Activated naive CD8-positive, alpha-beta T cell treated with anti-CD3 and anti-CD28 coated beads for 36 hours (primary cell): Measurements from ENCODE around the gene RMDN3. TPM values are rescaled to one million over a fixed set of nuclear protein-coding genes. Genes with fewer than 3 reads are reported as not detected.
A peak's percentile ranks its signal among the peaks of the same experiment; 100 is the strongest.

Experiments used
- DNase-seq: peaks from one replicate; pipeline ENCODE4 v3.0.0; 2021
- H3K27ac Mint-ChIP-seq: one replicate; pipeline ENCODE4 v1.8.0; 2022; ENCODE audit warnings: mild to moderate bottlenecking, moderate library complexity, mixed read lengths
- H3K27me3 Mint-ChIP-seq: one replicate; pipeline ENCODE4 v1.8.0; 2022; ENCODE audit warnings: mild to moderate bottlenecking, mixed read lengths
- H3K36me3 Mint-ChIP-seq: one replicate; pipeline ENCODE4 v1.8.0; 2021; ENCODE audit warnings: mild to moderate bottlenecking, mixed read lengths
- H3K4me1 Mint-ChIP-seq: one replicate; pipeline ENCODE4 v1.8.0; 2021; ENCODE audit warnings: mixed read lengths
- H3K4me3 Mint-ChIP-seq: one replicate; pipeline ENCODE4 v1.8.0; 2022; ENCODE audit warnings: mild to moderate bottlenecking, moderate library complexity, mixed read lengths
- H3K9me3 Mint-ChIP-seq: one replicate; pipeline ENCODE4 v1.8.0; 2022; ENCODE audit warnings: mixed read lengths
- total RNA-seq, 2 experiments: library from RNA; stranded (reverse); gene quantifications; one replicate each; pipeline ENCODE4 v1.2.3, GENCODE V29; 2021

RMDN3 gene
- total RNA-seq, 2 experiments from 2014 or later, result 32.0 to 32.4 TPM

GRCh38 chr15:40766906-40767837, 12.1 kb upstream of the RMDN3 start:
- peaks cover 55% of the 10 kb centered on the region for H3K4me1 Mint-ChIP-seq
- peaks cover 5% of the 10 kb centered on the region for H3K36me3 Mint-ChIP-seq
- H3K27ac Mint-ChIP-seq, result no peak overlapping the region
- H3K4me3 Mint-ChIP-seq, result no peak overlapping the region
- no peak for DNase-seq
- H3K27me3 Mint-ChIP-seq, result no peaks in the 10 kb centered on the region
- no peaks in the 10 kb centered on the region for H3K9me3 Mint-ChIP-seq

GRCh38 chr15:40766194-40766815, 11.3 kb upstream of the RMDN3 start:
- no peaks in the 10 kb centered on the region for H3K27me3 Mint-ChIP-seq
- no peaks in the 10 kb centered on the region for H3K9me3 Mint-ChIP-seq
- peak overlapping the region; percentile 38 for H3K27ac Mint-ChIP-seq
- peaks cover 5% of the 10 kb centered on the region for H3K36me3 Mint-ChIP-seq
- H3K4me3 Mint-ChIP-seq, result peak overlapping the region; percentile 18
- peaks cover 55% of the 10 kb centered on the region for H3K4me1 Mint-ChIP-seq
- no peak for DNase-seq

GRCh38 chr15:40764629-40765103, 9.6 kb upstream of the RMDN3 start:
- Mint-ChIP-seq H3K4me1 (peaks cover 45% of the 10 kb centered on the region), H3K27ac (peak overlapping the region; percentile 56), H3K27me3 (no peaks in the 10 kb centered on the region), H3K9me3 (no peaks in the 10 kb centered on the region), H3K4me3 (peak overlapping the region; percentile 72), H3K36me3 (peaks cover 5% of the 10 kb centered on the region)
- DNase-seq, result no peak

- DNase-seq, result peak; percentile 80
- no peaks in the 10 kb centered on the region for H3K27me3 Mint-ChIP-seq
- H3K4me3 Mint-ChIP-seq, result peak within 1 kb of the TSS; percentile 72
- peaks cover 5% of the 10 kb centered on the region for H3K36me3 Mint-ChIP-seq
- H3K9me3 Mint-ChIP-seq, result no peaks in the 10 kb centered on the region
- peaks cover 39% of the 10 kb centered on the region for H3K4me1 Mint-ChIP-seq
- H3K27ac Mint-ChIP-seq, result peak within 1 kb of the TSS; percentile 75
Observed at GRCh38 chr15:40763801-40764628, 9.0 kb upstream of the RMDN3 start, which contains the start of gene GCHFR. TSS of gene GCHFR (plus strand) at chr15:40764068. CDS start at chr15:40764181, 113 bp downstream.

GRCh38 chr15:40762919-40763800, 8.1 kb upstream of the RMDN3 start:
- Mint-ChIP-seq H3K27ac (peak overlapping the region; percentile 75), H3K27me3 (no peaks in the 10 kb centered on the region), H3K4me1 (peaks cover 32% of the 10 kb centered on the region), H3K4me3 (peak overlapping the region; percentile 72), H3K36me3 (peaks cover 5% of the 10 kb centered on the region), H3K9me3 (no peaks in the 10 kb centered on the region)
- peak; percentile 61 for DNase-seq

GRCh38 chr15:40759961-40760360, 4.9 kb upstream of the RMDN3 start:
- peaks cover 23% of the 10 kb centered on the region for H3K4me1 Mint-ChIP-seq
- no peak for DNase-seq
- no peak overlapping the region for H3K27ac Mint-ChIP-seq
- H3K27me3 Mint-ChIP-seq, result no peaks in the 10 kb centered on the region
- H3K36me3 Mint-ChIP-seq, result peaks cover under 1% of the 10 kb centered on the region
- no peak overlapping the region for H3K4me3 Mint-ChIP-seq
- no peaks in the 10 kb centered on the region for H3K9me3 Mint-ChIP-seq

- H3K36me3 Mint-ChIP-seq, result peaks cover 12% of the 10 kb centered on the region
- H3K27me3 Mint-ChIP-seq, result no peaks in the 10 kb centered on the region
- no peak overlapping the region for H3K4me3 Mint-ChIP-seq
- H3K4me1 Mint-ChIP-seq, result peaks cover 26% of the 10 kb centered on the region
- DNase-seq, result no peak
- no peaks in the 10 kb centered on the region for H3K9me3 Mint-ChIP-seq
- no peak overlapping the region for H3K27ac Mint-ChIP-seq
Observed at GRCh38 chr15:40756938-40757337, 1.9 kb upstream of the RMDN3 start.

- Mint-ChIP-seq H3K27me3 (no peaks in the 10 kb centered on the region), H3K27ac (peak overlapping the region; percentile 98), H3K4me3 (peak overlapping the region; percentile 91), H3K36me3 (peaks cover 15% of the 10 kb centered on the region), H3K9me3 (no peaks in the 10 kb centered on the region), H3K4me1 (peaks cover 28% of the 10 kb centered on the region)
- DNase-seq, result no peak
Observed at GRCh38 chr15:40755812-40756208, 756 bp upstream of the RMDN3 start.

- no peaks in the 10 kb centered on the region for H3K27me3 Mint-ChIP-seq
- H3K27ac Mint-ChIP-seq, result peak overlapping the region; percentile 98
- H3K4me1 Mint-ChIP-seq, result peaks cover 28% of the 10 kb centered on the region
- peaks cover 16% of the 10 kb centered on the region for H3K36me3 Mint-ChIP-seq
- H3K9me3 Mint-ChIP-seq, result no peaks in the 10 kb centered on the region
- H3K4me3 Mint-ChIP-seq, result peak overlapping the region; percentile 91
- no peak for DNase-seq
Observed at GRCh38 chr15:40754574-40754882, 526 bp downstream of the RMDN3 start.

GRCh38 chr15:40751745-40752144, 3.3 kb downstream of the RMDN3 start:
- DNase-seq, result no peak
- H3K27ac Mint-ChIP-seq, result no peak overlapping the region
- H3K36me3 Mint-ChIP-seq, result peaks cover 16% of the 10 kb centered on the region
- H3K4me1 Mint-ChIP-seq, result peaks cover 32% of the 10 kb centered on the region
- H3K4me3 Mint-ChIP-seq, result no peak overlapping the region
- H3K9me3 Mint-ChIP-seq, result no peaks in the 10 kb centered on the region
- no peaks in the 10 kb centered on the region for H3K27me3 Mint-ChIP-seq

- no peak overlapping the region for H3K27ac Mint-ChIP-seq
- H3K36me3 Mint-ChIP-seq, result peaks cover 16% of the 10 kb centered on the region
- H3K9me3 Mint-ChIP-seq, result no peaks in the 10 kb centered on the region
- DNase-seq, result no peak
- peaks cover 32% of the 10 kb centered on the region for H3K4me1 Mint-ChIP-seq
- H3K27me3 Mint-ChIP-seq, result no peaks in the 10 kb centered on the region
- H3K4me3 Mint-ChIP-seq, result no peak overlapping the region
Observed at GRCh38 chr15:40750885-40751284, 4.2 kb downstream of the RMDN3 start.

GRCh38 chr15:40749151-40749630, 5.9 kb downstream of the RMDN3 start:
- Mint-ChIP-seq H3K36me3 (peaks cover 25% of the 10 kb centered on the region), H3K27ac (no peak overlapping the region), H3K9me3 (no peaks in the 10 kb centered on the region), H3K27me3 (no peaks in the 10 kb centered on the region), H3K4me1 (peaks cover 33% of the 10 kb centered on the region), H3K4me3 (no peak overlapping the region)
- no peak for DNase-seq

GRCh38 chr15:40747685-40748631, 7.1 kb downstream of the RMDN3 start:
- H3K27ac Mint-ChIP-seq, result no peak overlapping the region
- H3K36me3 Mint-ChIP-seq, result peaks cover 21% of the 10 kb centered on the region
- no peak for DNase-seq
- peaks cover 33% of the 10 kb centered on the region for H3K4me1 Mint-ChIP-seq
- H3K9me3 Mint-ChIP-seq, result no peaks in the 10 kb centered on the region
- no peak overlapping the region for H3K4me3 Mint-ChIP-seq
- no peaks in the 10 kb centered on the region for H3K27me3 Mint-ChIP-seq
